Activated gamma-delta T cell (primary cell): Measurements from ENCODE around the gene ARNT2.

Experiments
- DNase-seq: peaks from one replicate; lab custom pipeline; 2025; lab: John Stamatoyannopoulos, UW

The ARNT2 gene

GRCh38 chr15:80466543-80466942 is 62.4 kb downstream of the ARNT2 start:
- DNase-seq, result no peak

GRCh38 chr15:80467311-80467714 is 63.1 kb downstream of the ARNT2 start:
- no peak for DNase-seq

GRCh38 chr15:80468796-80469195 is 64.6 kb downstream of the ARNT2 start:
- DNase-seq, result no peak

- no peak for DNase-seq
These were observed 67.7 kb downstream of the ARNT2 start for GRCh38 chr15:80471881-80472280.

- DNase-seq, result no peak
These were observed 69.4 kb downstream of the ARNT2 start for GRCh38 chr15:80473286-80474223.

- DNase-seq, result no peak
These were observed 70.3 kb downstream of the ARNT2 start for GRCh38 chr15:80474224-80475215.

GRCh38 chr15:80475572-80475971 is 71.4 kb downstream of the ARNT2 start:
- DNase-seq, result no peak

- no peak for DNase-seq
These were observed 71.9 kb downstream of the ARNT2 start for GRCh38 chr15:80476036-80476435.

GRCh38 chr15:80478075-80478474 is 73.9 kb downstream of the ARNT2 start:
- no peak for DNase-seq

GRCh38 chr15:80479191-80479590 is 75.0 kb downstream of the ARNT2 start:
- DNase-seq, result no peak

GRCh38 chr15:80480171-80480811 is 76.1 kb downstream of the ARNT2 start:
- no peak for DNase-seq

- DNase-seq, result no peak
These were observed 76.7 kb downstream of the ARNT2 start for GRCh38 chr15:80480909-80481308.

GRCh38 chr15:80482696-80483095 is 78.5 kb downstream of the ARNT2 start:
- DNase-seq, result no peak

GRCh38 chr15:80483725-80484161 is 79.6 kb downstream of the ARNT2 start:
- no peak for DNase-seq

GRCh38 chr15:80484333-80484864 is 80.2 kb downstream of the ARNT2 start:
- no peak for DNase-seq

- DNase-seq, result no peak
These were observed 81.4 kb downstream of the ARNT2 start for GRCh38 chr15:80485370-80486164.

- DNase-seq, result no peak
These were observed 83.7 kb downstream of the ARNT2 start for GRCh38 chr15:80487839-80488390.

- DNase-seq, result no peak
These were observed 84.9 kb downstream of the ARNT2 start for GRCh38 chr15:80489030-80489594.

- DNase-seq, result no peak
These were observed 86.3 kb downstream of the ARNT2 start for GRCh38 chr15:80490431-80490990.
